Left hindlimb (tissue), 1 donor: ENCODE measurements around the gene PRIM2.
"Not testable (repeated sequence)": the region's sequence is repeated elsewhere in the genome, so short reads cannot be mapped to it uniquely, and the experiment has no call there.

Experiments used
- DNase-seq: peaks from one replicate; pipeline ENCODE4 v3.0.0-alpha.2; 2018

The PRIM2 gene

DNA sequence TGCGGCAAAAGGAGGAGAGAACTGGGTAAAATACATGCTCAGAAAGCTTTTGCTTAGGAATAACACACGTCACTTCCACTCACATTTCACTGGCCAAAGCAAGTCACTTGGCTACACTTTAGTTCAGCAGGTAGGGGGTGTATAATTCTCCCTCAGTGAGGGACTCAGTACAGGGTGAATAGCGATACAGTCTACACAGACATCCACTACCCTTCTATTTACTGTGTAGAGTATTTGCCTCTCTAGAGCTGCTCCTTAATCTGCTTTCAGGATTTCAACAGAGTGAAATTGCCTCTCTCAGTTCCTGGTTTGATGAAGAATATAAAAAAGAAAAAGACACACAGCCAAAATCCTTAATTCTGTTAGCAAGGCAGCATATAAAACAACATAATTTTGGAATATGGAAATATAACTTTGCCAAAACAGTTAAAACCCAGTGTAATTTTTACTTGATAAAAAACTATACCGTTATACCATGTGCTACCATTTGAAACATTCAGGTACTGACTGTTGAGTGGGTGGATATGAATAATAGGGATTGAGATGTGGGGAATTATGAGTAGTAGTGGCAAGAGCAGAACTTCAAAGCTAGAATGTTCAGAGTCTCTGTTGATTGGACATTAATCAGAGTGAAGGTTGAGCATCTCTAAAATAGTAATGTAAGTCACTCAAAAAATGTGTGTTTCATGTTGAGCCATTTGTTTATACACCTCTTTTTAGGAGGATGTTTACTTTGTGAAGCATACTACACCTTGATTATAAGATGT lies 51.7 kb downstream of the PRIM2 start:
- DNase-seq = not testable (repeated sequence)

DNA sequence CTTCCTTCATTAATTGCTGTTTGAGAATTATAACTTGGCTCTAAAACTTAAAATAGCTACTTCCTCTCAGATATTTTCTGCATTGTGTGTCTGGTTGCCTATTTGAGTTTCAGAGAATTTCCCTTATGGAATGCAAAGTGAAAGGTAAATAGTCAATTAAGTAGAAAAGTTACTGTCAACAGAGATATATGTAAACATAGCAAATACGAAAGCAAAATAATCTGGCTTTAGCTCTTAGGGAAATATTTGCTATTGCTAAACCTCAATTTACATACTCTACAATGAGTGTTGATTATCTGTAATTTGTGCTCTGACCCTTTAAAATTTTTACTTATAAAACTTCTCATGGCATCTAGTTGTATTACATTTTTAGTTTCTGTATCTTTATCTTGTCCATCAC lies 54.3 kb downstream of the PRIM2 start:
- not testable (repeated sequence) for DNase-seq

DNA sequence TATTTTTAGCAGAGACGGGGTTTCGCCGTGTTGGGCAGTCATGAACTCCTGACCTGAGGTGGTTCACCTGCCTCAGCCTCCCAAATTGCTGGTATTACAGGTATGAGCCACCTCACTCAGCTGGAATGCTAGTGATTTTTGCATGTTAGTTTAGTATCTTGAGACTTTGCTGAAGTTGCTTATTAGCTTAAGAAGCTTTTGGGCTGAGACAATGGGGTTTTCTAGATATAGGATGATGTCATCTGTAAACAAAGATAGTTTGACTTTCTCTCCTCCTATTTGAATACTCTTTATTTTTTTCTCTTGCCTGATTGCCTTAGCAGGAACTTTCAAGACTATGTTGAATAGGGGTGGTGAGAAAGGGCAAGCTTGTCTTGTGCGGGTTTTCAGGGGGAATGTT lies 57.3 kb downstream of the PRIM2 start:
- not testable (repeated sequence) for DNase-seq

DNA sequence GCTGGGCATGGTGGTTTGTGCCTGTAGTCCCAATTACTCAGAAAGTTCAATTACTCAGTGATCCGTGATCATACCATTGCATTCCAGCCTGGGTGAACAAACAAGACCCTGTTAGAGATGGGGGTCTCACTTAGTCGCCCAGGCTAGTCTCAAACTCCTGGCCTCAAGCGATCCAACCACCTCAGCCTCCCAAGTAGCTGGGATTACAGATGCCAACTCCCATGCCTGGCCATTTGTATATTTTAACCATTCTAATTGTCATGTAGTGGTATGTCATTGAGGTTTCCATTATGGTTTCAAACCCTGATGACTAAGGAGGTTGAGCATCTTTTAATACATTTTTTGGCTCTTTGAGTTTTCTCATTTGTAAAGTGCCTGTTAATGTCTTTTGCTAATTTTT lies 58.7 kb downstream of the PRIM2 start:
- not testable (repeated sequence) for DNase-seq

DNA sequence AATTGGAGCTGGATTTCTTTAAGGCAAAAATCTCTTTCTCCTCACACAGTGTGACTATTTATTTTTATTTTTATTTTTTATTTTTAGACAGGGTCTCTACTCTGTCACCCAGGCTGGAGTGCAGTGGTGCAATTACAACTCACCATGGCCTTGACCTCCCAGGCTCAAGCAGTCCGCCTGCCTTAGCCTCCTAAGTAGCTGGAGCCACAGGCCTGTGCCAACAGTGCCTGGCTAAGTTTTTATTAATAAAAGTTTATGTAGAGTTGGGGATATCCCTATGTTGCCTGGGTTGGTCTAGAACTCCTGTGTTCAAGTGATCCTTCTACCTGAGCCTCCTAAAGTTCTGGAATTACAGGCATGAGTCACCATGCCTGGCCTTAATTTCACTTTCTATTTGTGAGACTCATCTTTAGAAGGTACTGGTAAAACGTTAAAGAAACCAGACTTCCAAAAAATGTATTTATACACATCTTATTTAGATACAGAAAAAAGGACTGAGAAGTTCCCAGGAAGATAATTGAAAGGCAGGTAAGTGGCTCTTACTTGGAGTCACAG lies 71.7 kb downstream of the PRIM2 start:
- not testable (repeated sequence) for DNase-seq

DNA sequence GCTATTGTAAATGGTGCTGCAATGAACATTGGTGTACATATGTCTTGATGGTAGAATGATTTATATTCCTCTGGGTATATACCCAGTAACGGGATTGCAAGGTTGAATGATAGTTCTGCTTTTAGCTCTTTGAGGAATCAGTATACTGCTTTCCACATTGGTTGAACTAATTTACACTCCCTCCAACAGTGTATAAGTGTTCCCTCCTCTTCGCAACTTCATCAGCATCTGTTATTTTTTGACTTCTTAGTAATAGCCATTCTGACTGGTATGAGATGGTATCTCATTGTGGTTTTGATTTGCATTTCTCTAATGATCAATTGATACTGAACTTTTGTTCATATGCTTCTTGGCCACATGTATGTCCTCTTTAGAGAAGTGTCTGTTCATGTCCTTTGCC lies 73.4 kb downstream of the PRIM2 start:
- DNase-seq = not testable (repeated sequence)

DNA sequence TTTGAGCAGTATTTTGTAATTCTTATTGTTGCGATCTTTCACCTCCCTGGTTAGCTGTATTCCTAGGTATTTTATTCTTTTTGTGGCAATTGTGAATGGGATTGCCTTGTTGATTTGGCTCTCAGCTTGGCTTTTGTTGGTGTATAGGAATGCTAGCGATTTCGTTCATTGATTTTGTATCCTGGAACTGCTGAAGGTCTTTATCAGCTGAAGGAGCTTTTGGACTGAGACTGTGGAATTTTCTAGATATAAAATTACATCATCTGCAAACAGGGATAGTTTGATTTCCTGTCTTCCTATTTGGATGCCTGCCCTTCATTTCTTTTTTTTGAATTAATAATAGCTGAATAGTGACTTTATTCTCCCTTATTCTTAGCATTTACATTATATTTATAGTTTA lies 74.6 kb downstream of the PRIM2 start:
- not testable (repeated sequence) for DNase-seq

DNA sequence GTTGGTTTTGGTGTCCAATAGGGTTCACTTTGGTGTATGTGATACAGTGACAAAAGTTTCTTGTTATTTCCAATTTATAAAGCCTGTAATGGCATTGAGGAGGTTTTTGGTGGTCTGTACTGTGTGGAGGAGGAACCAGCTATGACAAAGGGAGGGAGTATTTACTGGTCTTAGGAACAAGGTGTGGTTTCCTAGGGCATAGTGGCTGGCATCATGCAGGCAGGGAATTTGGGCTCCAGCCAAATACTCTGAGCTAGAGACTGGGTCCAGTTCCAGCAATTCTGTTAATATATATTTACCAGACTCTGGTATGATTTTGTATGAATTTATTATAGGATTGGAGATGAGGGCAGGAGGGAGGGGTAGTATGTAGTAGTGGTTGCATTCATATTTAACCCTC lies 101.9 kb downstream of the PRIM2 start:
- not testable (repeated sequence) for DNase-seq

DNA sequence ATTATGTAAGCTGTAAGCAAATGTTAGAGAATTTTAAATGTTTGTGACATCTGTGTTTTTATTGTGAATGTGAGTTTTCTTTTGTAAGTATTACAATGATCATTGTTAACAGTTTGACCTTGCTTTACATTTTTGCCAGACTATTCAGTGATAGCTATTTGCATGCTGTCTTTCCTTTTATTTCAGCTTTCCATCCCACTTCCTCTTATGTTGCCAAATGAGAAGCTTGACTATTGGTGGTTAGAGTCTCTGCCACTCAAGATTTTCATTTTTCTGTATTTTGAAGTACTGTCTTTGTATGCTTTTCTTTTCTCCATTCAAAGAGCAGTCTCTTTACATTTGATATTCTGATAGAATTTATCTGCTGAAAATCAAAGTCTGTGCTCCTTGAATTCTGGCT lies 104.1 kb downstream of the PRIM2 start:
- no peak for DNase-seq

DNA sequence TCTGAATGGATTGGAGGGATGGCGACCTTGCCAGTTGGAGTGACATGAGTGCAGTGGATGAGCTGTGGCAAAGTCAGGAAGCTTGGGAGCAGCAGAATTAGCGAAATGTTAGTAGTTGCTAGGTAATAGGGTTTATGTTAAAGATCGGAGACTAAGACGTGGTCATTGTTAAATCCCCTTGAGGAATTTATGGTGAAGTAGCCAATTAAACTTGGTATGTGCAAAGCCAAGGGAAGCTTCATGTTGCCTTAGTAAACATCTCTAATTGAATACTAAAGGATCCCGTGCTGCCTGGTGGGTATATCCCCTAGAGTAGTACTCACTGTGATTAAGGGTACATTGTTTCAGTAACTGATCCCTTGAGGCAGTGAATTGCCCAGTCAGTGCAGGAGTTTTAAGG lies 106.0 kb downstream of the PRIM2 start:
- no peak for DNase-seq

DNA sequence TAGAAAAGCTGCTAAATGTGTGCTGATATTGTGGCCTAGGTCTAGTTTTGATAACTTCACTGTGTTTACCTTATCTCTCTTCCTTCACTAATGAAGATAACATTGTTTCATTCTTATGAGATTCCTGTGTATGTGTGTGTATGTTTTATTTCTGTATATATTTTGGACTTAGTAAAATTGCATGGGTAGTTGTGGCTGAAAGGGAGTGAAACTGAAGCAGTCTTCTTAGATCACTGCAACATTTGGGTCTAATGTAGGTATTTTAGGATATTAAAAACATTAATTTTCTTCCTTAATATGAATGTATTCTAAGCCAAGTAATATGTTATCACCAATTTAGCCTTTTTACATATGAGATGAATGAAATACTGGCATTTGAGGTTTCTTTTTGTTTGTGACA lies 114.3 kb downstream of the PRIM2 start:
- not testable (repeated sequence) for DNase-seq

DNA sequence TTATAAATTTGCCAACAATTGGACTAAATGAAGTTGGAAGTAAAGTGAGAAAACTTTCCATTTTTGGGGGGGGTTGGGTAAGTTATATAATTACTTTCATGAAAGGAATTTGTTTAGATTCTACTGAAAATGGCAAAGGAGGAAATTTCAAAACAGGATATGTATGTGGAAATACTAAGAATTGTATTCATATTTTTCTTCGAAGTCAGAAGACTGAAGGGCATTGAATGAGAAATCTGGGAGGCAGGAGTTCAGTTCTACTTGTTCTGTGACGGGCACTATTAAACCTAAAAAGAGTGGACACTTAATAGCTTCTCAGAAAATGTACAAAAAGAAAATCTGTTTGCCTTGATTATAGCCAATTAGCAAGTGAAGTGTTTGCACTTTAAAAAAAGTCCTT lies 114.7 kb downstream of the PRIM2 start:
- DNase-seq = no peak

DNA sequence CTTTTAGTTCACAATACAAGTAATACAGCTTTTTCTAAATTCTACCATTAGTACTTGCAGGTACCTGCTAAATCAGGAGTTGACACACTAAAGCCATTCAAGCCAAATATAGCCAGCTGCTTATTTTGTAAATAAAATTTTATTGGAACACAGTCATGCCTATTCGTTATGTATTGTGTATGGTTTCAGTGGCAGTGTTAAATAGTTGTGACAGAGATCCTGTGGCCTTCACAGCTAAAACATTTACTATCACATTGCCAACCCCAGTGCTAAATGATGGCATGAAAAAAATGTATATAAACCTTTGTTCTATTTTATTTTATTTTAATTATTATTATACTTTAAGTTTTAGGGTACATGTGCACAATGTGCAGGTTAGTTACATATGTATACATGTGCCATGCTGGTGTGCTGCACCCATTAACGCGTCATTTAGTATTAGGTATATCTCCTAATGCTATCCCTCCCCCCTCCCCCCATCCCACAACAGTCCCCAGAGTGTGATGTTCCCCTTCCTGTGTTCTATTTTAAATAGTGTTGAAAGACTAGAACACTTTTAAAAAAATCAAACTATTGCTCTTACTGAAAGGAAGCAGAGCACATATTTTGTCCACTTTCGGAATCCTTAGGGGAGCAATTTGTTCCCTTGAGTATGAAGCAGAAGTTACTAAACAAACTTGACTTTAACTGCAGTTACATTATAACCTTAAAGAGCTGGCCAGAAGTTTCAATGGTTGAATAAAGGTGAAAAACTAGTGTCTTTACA lies 115.7 kb downstream of the PRIM2 start:
- DNase-seq = no peak

DNA sequence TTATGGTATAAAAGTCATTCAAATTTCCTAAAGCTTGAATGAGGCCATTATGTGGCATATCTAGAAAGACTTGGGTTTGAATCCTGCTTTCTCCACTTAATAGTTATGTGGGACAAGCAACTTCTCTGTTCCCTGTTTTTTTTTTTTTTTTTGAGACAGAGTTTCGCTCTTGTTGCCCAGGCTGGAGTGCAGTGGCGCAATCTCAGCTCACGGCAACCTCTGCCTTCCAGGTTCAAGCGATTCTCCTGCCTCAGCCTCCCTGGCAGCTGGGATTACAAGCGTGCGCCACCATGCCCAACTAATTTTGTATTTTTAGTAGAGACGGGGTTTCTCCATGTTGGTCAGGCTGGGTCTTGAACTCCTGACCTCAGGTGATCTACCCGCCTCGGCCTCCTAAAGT lies 116.4 kb downstream of the PRIM2 start:
- not testable (repeated sequence) for DNase-seq

DNA sequence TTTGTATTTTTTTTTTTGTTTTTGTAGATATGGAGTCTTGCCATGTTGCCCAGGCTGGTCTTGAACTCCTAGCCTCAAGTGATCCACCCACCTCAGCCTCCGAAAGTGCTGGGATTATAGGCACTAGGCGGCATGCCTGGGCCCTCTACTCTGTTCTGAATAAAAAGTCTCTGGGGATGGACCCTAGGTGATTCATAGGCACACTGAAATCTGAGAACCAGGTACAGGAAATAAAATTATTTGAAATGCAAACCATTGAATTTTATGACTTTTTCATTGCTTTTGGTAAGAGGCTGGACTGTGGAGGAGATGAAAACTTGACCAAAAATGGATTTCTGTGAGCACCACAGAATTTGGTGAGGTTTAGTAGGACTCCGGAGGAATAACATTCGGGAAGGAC lies 117.5 kb downstream of the PRIM2 start:
- DNase-seq = no peak

DNA sequence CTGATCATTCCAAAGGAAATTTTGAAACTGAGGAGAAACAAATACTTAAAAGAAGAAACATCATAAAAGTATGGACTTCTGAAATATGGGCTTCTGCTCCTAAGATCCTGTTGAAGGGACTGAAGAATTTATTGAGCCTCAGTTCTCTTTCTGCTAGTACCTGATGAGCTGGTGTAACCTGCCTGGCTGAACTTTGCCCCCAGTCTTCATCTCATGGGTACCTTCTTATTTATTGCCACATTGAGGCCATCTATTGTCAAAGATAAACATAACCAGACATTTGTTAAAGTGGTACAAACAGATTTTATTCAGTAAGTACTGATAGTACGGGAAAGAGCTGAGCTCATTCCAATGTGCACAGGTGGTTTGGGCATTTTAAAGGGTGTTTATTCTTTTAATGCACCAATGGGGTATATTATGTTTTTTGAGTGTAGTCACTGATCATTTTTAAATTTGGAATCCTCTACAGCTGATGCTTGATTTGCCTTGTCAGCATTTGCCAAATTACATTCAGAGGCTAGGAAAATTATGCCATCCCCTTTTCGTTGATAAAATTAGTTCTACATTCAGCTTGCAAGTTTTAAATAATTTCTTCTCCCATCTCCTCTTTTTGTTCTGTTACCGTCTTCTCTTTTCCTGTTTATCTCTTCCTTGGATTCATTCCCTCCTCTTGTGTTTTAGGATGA lies 118.2 kb downstream of the PRIM2 start:
- no peak for DNase-seq

DNA sequence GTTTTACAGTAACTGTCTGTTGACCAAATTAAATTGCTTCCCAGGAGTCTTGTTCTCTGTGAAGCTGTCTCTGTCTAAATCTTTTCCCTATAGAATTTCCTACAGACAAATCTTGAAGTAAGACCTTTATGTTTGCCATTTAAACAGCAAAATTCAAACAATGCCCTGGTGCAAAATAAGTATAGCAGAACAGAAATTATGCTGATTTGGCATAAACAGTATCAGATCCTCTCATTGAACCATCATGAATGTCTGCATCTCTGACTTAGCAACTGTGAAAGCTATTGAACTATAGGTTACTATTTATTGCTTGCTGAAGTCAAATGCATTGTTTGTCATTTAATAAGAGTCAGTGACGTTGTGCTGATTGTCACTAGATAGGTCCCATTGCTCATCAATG lies 123.3 kb downstream of the PRIM2 start:
- DNase-seq = not testable (repeated sequence)

DNA sequence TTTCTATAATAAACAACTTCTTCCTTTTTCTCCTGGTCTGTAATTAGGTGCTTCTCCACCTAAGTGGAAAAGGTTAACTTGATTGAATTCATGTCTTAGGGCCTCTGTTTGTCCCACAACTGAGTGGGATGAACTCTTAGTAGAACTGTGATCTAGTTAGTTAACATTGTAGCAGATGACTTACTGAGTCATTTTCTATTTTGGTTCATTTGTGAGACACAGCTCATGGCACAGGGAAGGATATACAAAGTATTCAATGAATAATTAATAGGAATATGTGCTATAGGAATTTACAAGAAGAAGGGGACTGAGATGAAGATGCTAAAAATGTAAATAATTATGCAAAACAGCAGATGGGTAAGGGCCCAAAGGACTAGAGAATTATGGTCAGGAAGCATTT lies 124.7 kb downstream of the PRIM2 start:
- DNase-seq = not testable (repeated sequence)

DNA sequence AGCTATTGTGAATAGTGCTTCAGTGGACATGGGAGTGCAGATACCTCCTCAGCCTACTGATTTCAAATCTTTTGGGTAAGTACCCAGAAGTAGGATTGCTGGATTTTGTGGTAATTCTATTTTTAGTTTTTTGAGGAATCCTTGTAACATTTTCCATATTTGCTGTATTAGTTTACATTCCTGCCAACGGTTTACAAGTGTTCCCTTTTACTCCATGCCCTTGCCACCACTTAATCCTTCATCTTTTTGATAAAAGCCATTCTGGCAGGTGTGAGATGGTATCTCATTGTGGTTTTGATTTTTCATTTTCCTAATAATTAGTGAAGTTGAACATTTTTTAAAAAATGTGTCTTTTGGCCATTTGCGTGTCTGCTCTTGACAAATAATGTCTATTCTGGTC lies 125.8 kb downstream of the PRIM2 start:
- not testable (repeated sequence) for DNase-seq

DNA sequence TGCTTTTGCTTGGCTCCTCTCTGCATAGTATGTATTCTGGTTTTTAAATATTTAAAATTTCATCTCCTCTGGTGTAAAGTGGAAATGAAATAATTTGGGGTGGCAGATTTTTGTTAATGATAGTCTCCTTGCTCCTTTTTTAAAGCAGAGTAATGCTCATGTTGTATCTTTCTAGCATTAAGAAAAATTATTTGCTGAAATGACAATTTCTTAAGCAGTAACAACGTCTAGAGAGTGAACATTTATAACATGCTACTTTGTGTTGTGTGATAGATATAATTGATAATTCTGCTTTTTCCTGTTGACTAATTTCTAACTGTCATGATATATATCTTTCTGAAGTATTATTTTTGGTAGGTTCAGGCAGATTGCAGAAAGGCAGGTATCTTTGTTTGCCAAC lies 127.4 kb downstream of the PRIM2 start:
- DNase-seq = not testable (repeated sequence)

DNA sequence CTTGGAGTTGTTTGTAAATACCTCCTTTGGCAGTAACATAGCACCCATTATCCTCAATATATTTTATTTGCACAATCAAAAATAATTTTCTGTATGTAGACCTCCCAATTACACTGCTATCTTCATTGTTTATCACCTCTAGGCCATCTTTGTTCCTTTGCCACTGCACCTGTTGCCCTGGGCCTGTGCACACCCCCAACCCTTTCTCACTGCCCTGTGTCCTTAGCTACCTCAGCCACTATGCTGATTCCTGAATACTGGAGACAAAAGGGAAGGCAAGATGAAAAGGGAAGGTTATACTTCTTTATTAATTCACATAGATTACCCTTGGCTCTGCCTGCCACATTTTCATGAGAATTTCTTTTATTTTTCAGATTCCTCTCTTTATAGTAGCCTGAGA lies 127.9 kb downstream of the PRIM2 start:
- DNase-seq = not testable (repeated sequence)

DNA sequence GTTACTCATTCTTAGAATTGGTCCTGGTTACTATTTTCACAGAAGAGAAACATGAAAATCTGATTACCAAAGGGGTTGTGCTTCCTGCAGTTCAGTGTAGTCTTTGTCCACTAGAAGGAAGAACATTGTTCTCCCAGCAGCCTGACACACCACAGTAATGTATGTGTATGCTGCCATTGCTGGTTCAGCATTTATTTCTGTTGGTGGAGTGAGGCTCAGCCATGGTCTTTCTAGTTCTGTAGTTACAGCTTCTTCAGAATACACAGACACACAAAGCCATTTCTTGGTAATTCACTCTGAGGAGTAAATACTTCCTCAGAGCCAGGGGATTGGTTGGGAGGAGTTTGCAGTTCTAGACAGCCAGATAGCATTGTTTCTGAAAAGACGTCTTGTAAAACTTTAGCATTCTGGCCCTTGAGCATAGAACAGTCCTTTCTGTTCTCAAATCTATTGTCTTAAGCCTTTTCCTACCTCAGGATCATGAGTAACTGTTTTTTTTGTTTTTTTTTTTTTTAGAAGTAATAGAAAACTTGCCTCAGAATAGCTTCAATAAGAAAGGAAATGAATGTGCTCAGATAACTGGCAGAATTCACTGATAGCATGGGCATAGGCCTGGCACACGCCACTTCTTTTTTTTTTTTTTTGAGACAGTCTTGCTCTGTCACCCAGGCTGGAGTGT lies 128.5 kb downstream of the PRIM2 start:
- not testable (repeated sequence) for DNase-seq
